SU-DHL-6 (cell line): ENCODE results near the gene ARHGAP21.

Experiments used
- EZH2phosphoT487 ChIP-seq: fragments of 200-600 bp; sonication (generic), shearing (Covaris generic); conservative IDR thresholded peaks from 2 replicates; pipeline ENCODE4 v1.6.1; 2018; ENCODE audit warnings: mild to moderate bottlenecking, antibody characterized with exemption, low read length, moderate library complexity, mixed read lengths
- TF ChIP-seq, protein P1 (sequence below): fragments of 200-600 bp; sonication (generic); IDR thresholded peaks from one replicate; pipeline ENCODE4 v1.5.1; 2017; ENCODE audit warnings: antibody characterized with exemption, mild to moderate bottlenecking, low read length, moderate library complexity; ENCODE audit not compliant: insufficient read depth, poor library complexity, severe bottlenecking

DNA sequence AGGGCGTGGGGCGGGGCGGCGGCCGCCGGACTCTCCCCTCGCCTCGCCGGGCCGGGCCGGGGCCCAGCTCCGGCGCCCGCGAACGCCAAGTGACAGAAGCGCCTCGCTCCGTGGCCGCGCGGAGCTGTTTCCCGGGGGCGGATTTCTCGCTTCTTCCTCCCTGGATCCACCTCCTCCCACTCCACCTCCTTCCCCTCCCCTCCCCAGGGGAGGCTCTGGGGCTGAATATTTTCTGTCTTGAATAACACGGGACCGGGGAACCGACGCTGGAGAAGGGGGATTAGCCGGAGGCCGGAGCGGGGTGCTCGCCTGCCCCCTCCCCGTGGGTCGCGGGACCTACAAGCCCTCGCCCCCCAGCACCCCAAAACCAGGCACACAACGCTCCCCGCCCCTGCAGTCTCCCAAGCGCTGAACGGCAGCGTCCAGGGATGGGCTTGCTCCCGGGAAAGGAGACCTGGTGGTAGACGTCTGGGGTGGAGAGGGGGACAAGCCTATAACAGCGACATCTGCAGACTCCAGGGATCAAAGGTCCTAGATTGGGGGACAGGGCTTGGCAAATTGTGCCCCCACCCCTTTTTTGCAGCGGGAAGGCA, at the start of gene ARHGAP21:
- TF ChIP-seq, protein P1, sequence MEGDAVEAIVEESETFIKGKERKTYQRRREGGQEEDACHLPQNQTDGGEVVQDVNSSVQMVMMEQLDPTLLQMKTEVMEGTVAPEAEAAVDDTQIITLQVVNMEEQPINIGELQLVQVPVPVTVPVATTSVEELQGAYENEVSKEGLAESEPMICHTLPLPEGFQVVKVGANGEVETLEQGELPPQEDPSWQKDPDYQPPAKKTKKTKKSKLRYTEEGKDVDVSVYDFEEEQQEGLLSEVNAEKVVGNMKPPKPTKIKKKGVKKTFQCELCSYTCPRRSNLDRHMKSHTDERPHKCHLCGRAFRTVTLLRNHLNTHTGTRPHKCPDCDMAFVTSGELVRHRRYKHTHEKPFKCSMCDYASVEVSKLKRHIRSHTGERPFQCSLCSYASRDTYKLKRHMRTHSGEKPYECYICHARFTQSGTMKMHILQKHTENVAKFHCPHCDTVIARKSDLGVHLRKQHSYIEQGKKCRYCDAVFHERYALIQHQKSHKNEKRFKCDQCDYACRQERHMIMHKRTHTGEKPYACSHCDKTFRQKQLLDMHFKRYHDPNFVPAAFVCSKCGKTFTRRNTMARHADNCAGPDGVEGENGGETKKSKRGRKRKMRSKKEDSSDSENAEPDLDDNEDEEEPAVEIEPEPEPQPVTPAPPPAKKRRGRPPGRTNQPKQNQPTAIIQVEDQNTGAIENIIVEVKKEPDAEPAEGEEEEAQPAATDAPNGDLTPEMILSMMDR, result no peak
- TF ChIP-seq EZH2phosphoT487, result no peak
